Measurements from ENCODE around the gene PLCB4.

Gene PLCB4

GRCh38 chr20:9286501-9287461, 217.9 kb downstream of the PLCB4 start:
- no peak overlapping the region for H3K27ac ChIP-seq
- H3K36me3 ChIP-seq: no peaks in the 10 kb centered on the region
- H3K27me3 ChIP-seq: no peaks in the 10 kb centered on the region
- DNase-seq: no peak
- no peak for TF ChIP-seq CTCF (IDR thresholded peaks at IDR 0.05)
- no peaks in the 10 kb centered on the region for H3K9me3 ChIP-seq
- peaks cover 0 to 4% (median under 1%) of the 10 kb centered on the region in 4 donors for H3K4me1 ChIP-seq
- H3K4me3 ChIP-seq: no peak overlapping the region
- intact Hi-C loops (cut with DNase I; ENCODE audit: low total_unique reads): no loop called here

GRCh38 chr20:9287826-9288225, 218.9 kb downstream of the PLCB4 start:
- Histone ChIP-seq H3K4me1 (no peaks in the 10 kb centered on the region), H3K27me3 (no peaks in the 10 kb centered on the region), H3K4me3 (no peak overlapping the region), H3K9me3 (no peaks in the 10 kb centered on the region), H3K27ac (no peak overlapping the region), H3K36me3 (no peaks in the 10 kb centered on the region)
- no peak for DNase-seq
- no peak for TF ChIP-seq CTCF (IDR thresholded peaks at IDR 0.05)
- intact Hi-C loops (cut with DNase I; ENCODE audit: low total_unique reads): no loop called here

GRCh38 chr20:9290331-9290730, 221.4 kb downstream of the PLCB4 start:
- Histone ChIP-seq H3K27me3 (no peaks in the 10 kb centered on the region), H3K4me1 (peaks cover 0 to 12% (median 0%) of the 10 kb centered on the region in 4 donors), H3K4me3 (no peak overlapping the region), H3K9me3 (no peaks in the 10 kb centered on the region), H3K27ac (no peak overlapping the region), H3K36me3 (no peaks in the 10 kb centered on the region)
- no peak for TF ChIP-seq CTCF (IDR thresholded peaks at IDR 0.05)
- intact Hi-C loops (cut with DNase I; ENCODE audit: low total_unique reads): no loop called here
- DNase-seq: no peak

GRCh38 chr20:9293145-9293544, 224.3 kb downstream of the PLCB4 start:
- H3K27me3 ChIP-seq: no peaks in the 10 kb centered on the region
- intact Hi-C loops (cut with DNase I; ENCODE audit: low total_unique reads): no loop called here
- no peak overlapping the region for H3K27ac ChIP-seq
- H3K4me3 ChIP-seq: no peak overlapping the region
- TF ChIP-seq CTCF (IDR thresholded peaks at IDR 0.05): no peak
- H3K36me3 ChIP-seq: no peaks in the 10 kb centered on the region
- H3K4me1 ChIP-seq: peaks cover 0 to 12% (median 0%) of the 10 kb centered on the region in 4 donors
- H3K9me3 ChIP-seq: no peaks in the 10 kb centered on the region
- DNase-seq: no peak

- Histone ChIP-seq H3K27ac (no peak overlapping the region), H3K36me3 (no peaks in the 10 kb centered on the region), H3K4me3 (no peak overlapping the region), H3K4me1 (peaks cover 0 to 12% (median 0%) of the 10 kb centered on the region in 4 donors), H3K27me3 (no peaks in the 10 kb centered on the region), H3K9me3 (no peaks in the 10 kb centered on the region)
- no peak for TF ChIP-seq CTCF (IDR thresholded peaks at IDR 0.05)
- no peak for DNase-seq
- intact Hi-C loops (cut with DNase I; ENCODE audit: low total_unique reads): no loop called here
Measured at GRCh38 chr20:9294041-9294440, 225.2 kb downstream of the PLCB4 start.
